GM20000 (cell line): Measurements from ENCODE around the gene FMOD.

Source experiments
- DNase-seq: peaks from one replicate; pipeline ENCODE4 v3.0.0; 2012; ENCODE audit warnings: low spot score
- TF ChIP-seq, protein P1 (sequence below): IDR thresholded peaks from 2 replicates; pipeline ENCODE4 v1.5.1; 2012; ENCODE audit warnings: mild to moderate bottlenecking, control low read depth; ENCODE audit errors: extremely low read depth, missing control alignments

The FMOD gene

DNA sequence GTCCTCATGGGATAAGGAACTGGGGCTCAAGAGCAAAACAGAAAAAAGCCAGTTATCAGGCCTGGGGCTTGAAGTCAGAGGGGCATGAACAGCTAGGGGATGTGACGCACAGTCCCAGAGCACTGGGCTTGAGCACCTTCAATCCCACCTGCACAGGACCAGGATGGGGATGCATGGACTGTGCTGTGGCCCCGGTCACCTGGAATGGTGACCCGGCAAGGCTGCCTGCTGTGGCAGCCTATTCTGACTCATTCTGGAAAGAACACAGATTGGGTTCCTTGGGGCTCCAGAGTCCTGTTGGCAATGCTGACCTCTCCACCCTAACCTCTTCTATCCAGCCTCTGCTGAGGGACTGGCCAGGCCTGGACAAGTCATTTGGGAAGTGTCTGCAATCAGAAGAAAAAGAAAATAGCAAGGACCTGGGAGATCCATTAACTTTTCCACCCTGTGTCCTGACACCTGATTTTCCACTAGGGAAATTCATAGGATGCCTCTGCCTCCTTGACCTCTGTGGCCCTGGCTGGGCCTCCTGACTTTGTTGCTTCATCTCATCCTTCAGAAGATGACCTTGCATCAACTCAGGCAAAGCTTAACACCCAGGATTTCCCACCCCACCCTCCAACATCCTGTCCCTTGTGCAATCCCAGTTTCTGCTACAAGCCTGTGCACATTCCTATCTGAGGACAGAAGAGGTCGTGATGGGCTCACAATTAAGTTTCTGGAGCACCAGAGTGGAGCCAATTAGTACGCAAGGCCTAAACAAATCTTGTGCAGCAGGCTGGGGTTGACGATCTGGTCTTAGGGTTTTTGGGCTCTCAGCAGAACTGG, 17.9 kb upstream of the FMOD start:
- no peak for DNase-seq

DNA sequence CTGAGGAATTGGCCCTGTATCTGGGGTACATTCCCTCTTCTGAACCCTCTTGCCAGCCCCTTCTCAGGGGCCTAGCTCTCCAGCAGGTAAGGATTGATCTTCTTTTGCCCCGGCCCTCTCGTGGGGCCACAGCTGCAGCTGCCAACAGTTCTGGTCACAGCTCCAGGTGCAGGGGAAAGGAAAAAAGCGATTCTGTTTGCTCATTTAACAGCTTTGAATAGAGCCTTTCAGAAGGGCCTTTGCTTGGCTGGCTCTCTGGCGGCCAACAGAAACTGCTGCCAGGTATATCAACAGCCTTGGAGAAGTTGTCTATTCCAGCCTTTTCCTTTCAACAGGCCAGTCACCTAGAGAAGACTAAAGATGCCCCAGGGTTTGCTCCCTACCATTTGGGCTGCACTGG, 16.1 kb upstream of the FMOD start:
- TF ChIP-seq, protein P1, sequence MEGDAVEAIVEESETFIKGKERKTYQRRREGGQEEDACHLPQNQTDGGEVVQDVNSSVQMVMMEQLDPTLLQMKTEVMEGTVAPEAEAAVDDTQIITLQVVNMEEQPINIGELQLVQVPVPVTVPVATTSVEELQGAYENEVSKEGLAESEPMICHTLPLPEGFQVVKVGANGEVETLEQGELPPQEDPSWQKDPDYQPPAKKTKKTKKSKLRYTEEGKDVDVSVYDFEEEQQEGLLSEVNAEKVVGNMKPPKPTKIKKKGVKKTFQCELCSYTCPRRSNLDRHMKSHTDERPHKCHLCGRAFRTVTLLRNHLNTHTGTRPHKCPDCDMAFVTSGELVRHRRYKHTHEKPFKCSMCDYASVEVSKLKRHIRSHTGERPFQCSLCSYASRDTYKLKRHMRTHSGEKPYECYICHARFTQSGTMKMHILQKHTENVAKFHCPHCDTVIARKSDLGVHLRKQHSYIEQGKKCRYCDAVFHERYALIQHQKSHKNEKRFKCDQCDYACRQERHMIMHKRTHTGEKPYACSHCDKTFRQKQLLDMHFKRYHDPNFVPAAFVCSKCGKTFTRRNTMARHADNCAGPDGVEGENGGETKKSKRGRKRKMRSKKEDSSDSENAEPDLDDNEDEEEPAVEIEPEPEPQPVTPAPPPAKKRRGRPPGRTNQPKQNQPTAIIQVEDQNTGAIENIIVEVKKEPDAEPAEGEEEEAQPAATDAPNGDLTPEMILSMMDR, result no peak
- DNase-seq, result no peak

More for the DNA sequence above, 17.9 kb upstream of the FMOD start:
- TF ChIP-seq, protein P1, result no peak

DNA sequence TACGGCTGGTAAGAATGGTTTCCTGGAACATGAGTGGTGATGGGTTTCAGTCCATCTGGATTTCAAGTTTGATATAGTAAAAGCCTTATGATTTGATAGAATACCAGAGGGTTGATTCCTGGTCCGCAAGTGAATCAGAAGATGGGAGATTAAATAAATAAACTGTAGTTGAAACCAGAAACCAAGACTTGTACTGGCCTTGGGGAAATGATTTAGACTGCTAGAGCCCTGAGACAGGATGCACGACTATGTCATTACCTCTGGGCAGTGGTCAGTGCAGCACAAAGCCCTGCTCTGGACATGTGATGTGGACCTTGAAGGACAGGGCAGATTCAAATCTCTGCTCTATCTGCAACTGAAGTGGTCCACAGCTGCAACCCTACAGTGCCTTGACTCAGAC, 15.6 kb upstream of the FMOD start:
- DNase-seq, result no peak
- TF ChIP-seq, protein P1, result no peak

DNA sequence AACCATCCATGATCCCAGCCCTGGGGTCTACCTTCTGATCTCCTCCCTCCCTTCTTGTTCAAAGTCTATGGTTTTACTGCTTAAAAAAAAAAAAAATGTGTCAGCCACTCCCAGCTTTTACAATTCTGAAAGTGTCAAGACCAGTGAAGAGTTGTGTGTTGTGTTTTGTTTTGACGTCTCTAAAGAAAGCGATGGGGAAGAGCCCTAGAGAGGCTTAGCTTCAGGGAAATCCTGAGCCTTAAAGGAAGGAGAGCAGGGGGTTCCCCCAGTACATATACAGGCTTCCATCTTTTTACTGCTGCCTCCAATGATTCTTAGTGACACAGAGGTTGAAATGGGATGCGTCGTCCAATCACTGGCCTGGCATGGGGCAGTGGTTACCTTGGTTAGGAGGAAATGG, 13.9 kb upstream of the FMOD start:
- DNase-seq, result no peak
- TF ChIP-seq, protein P1, result no peak

DNA sequence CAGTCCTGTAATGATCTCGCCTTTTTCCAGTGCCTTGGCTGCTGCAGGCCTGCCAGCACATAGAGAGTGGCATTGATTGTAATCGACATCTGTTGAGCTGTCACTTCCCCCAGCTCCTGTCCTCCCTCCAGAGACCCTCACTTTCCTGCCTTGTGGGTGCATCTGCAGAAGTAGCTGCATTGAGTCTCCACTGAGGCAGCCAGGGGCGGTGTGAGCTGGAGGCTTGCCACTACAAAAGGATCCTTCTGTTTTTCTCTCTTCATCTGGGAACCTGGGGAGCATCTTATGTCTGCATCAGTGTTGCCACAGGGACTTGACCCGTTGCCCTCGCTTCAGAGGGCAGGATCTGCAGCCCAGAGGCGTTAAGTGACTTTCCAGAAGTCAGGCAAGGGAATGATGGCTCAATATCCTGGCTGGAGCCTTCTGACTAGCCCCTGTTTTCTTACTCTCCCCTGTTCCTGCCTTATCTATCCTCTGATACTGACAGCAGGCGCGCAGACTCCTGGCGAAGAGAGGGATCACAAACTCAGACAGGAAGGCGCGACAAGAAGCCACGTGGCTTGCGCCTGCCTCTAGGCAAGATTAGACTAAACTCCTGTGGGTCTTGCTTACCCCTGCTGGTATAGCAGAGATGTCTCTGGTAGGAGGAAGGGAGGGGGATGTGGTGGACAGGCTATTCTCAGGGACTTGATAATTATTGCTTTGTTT, 13.3 kb upstream of the FMOD start:
- TF ChIP-seq, protein P1, result no peak
- DNase-seq, result no peak

DNA sequence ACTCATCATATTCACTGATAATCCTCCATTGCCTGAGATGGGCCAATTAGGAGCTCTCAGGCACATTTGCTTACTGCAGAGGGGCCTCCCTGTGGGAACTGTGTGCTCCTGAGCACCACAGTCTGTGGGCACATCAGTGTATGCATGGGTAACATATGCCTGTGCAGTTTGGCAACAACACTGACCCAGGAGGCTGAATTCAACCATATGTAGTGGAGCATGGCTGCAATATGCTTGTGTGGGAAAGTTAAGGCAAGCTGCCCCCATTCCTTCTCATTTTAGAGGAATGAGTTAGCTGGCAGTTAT, 11.8 kb upstream of the FMOD start:
- TF ChIP-seq, protein P1, result no peak
- no peak for DNase-seq

DNA sequence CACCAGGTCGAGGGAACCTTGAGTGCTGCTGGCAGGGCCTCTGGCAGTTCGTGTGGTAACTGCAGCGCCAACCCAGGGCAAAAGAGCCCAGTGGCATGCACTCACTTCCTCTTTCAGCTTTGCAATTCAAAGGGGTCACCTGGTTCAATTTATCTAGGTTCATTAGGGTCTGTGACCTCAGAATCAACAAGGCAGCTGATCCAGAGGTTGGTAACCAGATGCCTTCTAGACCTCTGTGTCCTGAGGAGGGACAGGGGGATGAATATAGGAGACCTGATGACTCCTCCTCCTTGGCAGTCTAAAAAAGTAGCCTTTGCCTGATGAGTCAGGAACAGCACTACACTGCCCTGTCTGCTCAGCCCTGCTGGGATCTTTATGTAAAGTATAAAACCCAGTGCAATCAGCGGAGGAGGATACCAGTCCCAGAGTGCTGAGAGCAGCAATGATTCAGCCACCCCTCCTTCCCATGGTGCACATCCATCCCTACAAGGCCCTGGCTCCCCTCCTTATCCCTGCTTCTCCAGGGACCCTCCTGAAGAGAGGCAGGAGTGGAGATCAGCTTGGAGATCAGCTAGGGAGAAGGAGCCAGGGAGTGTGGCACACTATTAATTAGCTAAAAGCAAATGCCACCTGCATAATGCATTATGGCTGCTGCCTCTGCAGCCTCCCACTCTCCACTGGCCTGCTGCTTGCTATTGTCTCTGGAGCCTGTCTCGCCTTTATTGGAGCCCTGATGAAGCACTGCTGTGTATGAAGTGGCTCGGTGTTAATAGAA, 11.2 kb upstream of the FMOD start:
- DNase-seq, result no peak
- TF ChIP-seq, protein P1, result no peak
